ENCODE measurements around the gene CLEC2D. TPM values are rescaled to one million over a fixed set of nuclear protein-coding genes. Genes with fewer than 3 reads are reported as not detected.
"Not testable (repeated sequence)": the region's sequence is repeated elsewhere in the genome, so short reads cannot be mapped to it uniquely, and the experiment has no call there.

The CLEC2D gene
- total RNA-seq, 1 experiment from 2014 or later: 2.9 TPM

DNA sequence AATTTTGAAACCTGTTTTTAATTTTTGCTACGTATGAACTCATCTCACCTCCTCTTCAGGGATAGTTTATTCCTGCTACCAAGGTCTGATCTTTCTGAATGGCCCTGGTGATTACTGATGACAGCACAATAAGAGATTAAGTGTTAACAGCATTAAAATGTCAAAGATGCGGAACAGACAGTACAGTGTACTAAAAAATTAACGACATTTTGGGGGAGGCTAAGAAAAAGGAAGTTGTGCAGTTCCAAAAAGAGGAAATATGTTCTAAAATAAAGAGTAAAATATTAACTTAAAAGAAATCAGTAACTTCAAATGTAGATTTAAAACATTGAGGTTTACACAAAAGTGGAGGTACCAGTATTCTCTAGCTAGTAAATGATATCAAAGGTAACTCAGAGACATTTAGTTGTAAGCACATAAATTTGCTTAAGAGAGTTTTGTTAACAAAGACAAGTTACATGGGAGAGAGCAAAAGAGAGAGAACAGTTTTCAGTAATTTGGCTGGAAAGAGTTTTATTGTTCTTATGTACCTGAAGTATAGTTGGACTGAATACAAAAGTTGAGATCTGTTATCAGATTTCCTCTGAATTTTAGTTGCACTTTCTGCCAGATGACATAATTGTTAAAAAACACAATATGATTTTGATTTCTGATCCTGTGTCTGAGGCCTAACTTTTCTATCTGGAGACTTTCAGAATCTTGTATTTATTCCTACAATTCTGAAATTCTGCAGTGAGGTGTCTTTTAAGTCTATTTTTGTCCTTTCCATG is 67.6 kb downstream of the CLEC2D start:
- Histone ChIP-seq H3K4me3 (ENCODE audit: low read length) (no peak overlapping the region), H3K9me2 (replicated peaks; ENCODE audit: low read length) (no peaks in the 10 kb centered on the region), H3K79me2 (ENCODE audit: low read length) (no peaks in the 10 kb centered on the region), H3F3A (ENCODE audit: low read length, unreplicated experiment) (no peaks in the 10 kb centered on the region), H3K4me2 (ENCODE audit: low read length) (no peak overlapping the region), H3K4me1 (ENCODE audit: insufficient read depth, low read length) (no peaks in the 10 kb centered on the region), H2AFZ (ENCODE audit: low read length) (no peak overlapping the region), H3K9ac (ENCODE audit: low read length) (no peak overlapping the region), H3K36me3 (ENCODE audit: low read depth, low read length) (no peaks in the 10 kb centered on the region), H3K9me3 (ENCODE audit: low read length) (no peaks in the 10 kb centered on the region), H4K20me1 (ENCODE audit: low read length) (no peaks in the 10 kb centered on the region), H3K27me3 (ENCODE audit: low read length) (no peaks in the 10 kb centered on the region), H3K27ac (ENCODE audit: low read length) (no peak overlapping the region)
- ChIA-PET CTCF (no interaction called here), POLR2A (ENCODE audit: unreplicated experiment) (no interaction called here)
- intact Hi-C loops (cut with micrococcal nuclease): no loop called here
- ATAC-seq (no peak), DNase-seq (no peak)
- no peak for TF ChIP-seq CTCF (conservative IDR thresholded peaks at IDR 0.05; ENCODE audit: low read depth, low read length)
- TF ChIP-seq EZH2 (IDR thresholded peaks at IDR 0.05; ENCODE audit: low read length, unreplicated experiment): no peak
- no TSS peak for BruUV-seq (replicated peaks)

DNA sequence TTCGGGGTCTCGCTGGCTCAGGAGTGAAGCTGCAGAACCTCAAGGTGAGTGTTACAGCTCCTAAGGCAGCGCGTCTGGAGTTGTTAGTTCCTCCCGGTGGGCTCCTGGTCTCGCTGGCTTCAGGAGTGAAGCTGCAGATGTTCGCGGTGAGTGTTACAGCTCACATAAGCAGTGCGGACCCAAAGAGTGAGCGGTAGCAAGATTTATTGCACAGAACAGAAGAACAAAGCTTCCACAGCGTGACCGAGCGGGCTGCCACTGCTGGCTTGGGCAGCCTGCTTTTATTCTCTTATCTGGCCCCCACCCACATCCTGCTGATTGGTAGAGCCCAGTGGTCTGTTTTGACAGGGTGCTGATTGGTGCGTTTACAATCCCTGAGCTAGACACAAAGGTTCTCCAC is 69.4 kb downstream of the CLEC2D start:
- H3F3A ChIP-seq (ENCODE audit: low read length, unreplicated experiment); intact Hi-C loops (cut with micrococcal nuclease); H4K20me1 ChIP-seq (ENCODE audit: low read length); H3K4me3 ChIP-seq (ENCODE audit: low read length); POLR2A ChIA-PET (ENCODE audit: unreplicated experiment); H3K4me1 ChIP-seq (ENCODE audit: insufficient read depth, low read length); H3K79me2 ChIP-seq (ENCODE audit: low read length); H2AFZ ChIP-seq (ENCODE audit: low read length); ATAC-seq; H3K9ac ChIP-seq (ENCODE audit: low read length); H3K4me2 ChIP-seq (ENCODE audit: low read length); DNase-seq; H3K27ac ChIP-seq (ENCODE audit: low read length); H3K9me2 ChIP-seq (replicated peaks; ENCODE audit: low read length); H3K9me3 ChIP-seq (ENCODE audit: low read length); BruUV-seq (replicated peaks); H3K27me3 ChIP-seq (ENCODE audit: low read length); CTCF ChIA-PET; H3K36me3 ChIP-seq (ENCODE audit: low read depth, low read length): not testable (repeated sequence)

- H3K27me3 ChIP-seq (ENCODE audit: low read length); H3K79me2 ChIP-seq (ENCODE audit: low read length); H4K20me1 ChIP-seq (ENCODE audit: low read length); H3K4me2 ChIP-seq (ENCODE audit: low read length); H2AFZ ChIP-seq (ENCODE audit: low read length); H3K4me3 ChIP-seq (ENCODE audit: low read length); H3K36me3 ChIP-seq (ENCODE audit: low read depth, low read length); intact Hi-C loops (cut with micrococcal nuclease); H3K4me1 ChIP-seq (ENCODE audit: insufficient read depth, low read length); POLR2A ChIA-PET (ENCODE audit: unreplicated experiment); CTCF ChIA-PET; DNase-seq; ATAC-seq; BruUV-seq (replicated peaks); H3K27ac ChIP-seq (ENCODE audit: low read length); H3F3A ChIP-seq (ENCODE audit: low read length, unreplicated experiment); H3K9me2 ChIP-seq (replicated peaks; ENCODE audit: low read length); H3K9ac ChIP-seq (ENCODE audit: low read length); H3K9me3 ChIP-seq (ENCODE audit: low read length): not testable (repeated sequence)
Observed at GRCh38 chr12:9739404-9740105, 70.0 kb downstream of the CLEC2D start.
